Naive thymus-derived CD4-positive, alpha-beta T cell (primary cell): ENCODE data around the gene NT5DC4. TPM values are rescaled to one million over a fixed set of nuclear protein-coding genes. Genes with fewer than 3 reads are reported as not detected.

Experiments used
- ATAC-seq: fragments of 150-1000 bp; cut with Tn5 transposase; 2 replicates; pipeline ENCODE4 v1.10.0; 2021; ENCODE audit warnings: mild to moderate bottlenecking, moderate library complexity
- CTCF ChIA-PET: fragments of 350-600 bp; sonication (Branson Sonifier 250); formaldehyde crosslinking; loops from one replicate; lab custom pipeline; 2021; ENCODE audit warnings: antibody characterized with exemption; lab: Charles Lee
- POLR2A ChIA-PET: fragments of 350-600 bp; sonication (Branson Sonifier 250); formaldehyde crosslinking; loops from one replicate; lab custom pipeline; 2021; ENCODE audit warnings: antibody characterized with exemption, inconsistent platforms; lab: Charles Lee
- DNase-seq, 9 donors: peaks; one replicate each; pipeline versions ENCODE4 v3.0.0 to v3.0.0-alpha.2; 2020 to 2022; ENCODE audit warnings: mixed read lengths in 1 of 9
- H3K27ac ChIP-seq: one replicate; pipeline ENCODE4 v1.7.0; 2013; ENCODE audit warnings: mild to moderate bottlenecking, low read depth, low read length, moderate library complexity
- H3K27me3 ChIP-seq, 2 donors: one replicate each; pipeline ENCODE4 v1.7.0; 2013; ENCODE audit warnings: low read length in 2 of 2, mild to moderate bottlenecking in 2 of 2, moderate library complexity in 2 of 2; ENCODE audit not compliant: control insufficient read depth in 2 of 2, insufficient read depth in 2 of 2
- H3K36me3 ChIP-seq, 3 experiments: 1 replicate in 2 of 3; 2 replicates in 1 of 3; pipeline ENCODE4 v1.7.0; 2013; ENCODE audit warnings: low read length in 3 of 3, mild to moderate bottlenecking in 3 of 3, moderate library complexity in 1 of 3; ENCODE audit not compliant: insufficient read depth in 3 of 3, control insufficient read depth in 2 of 3
- H3K4me1 ChIP-seq, 2 donors: one replicate each; pipeline ENCODE4 v1.7.0; 2013; ENCODE audit warnings: low read length in 2 of 2, mild to moderate bottlenecking in 2 of 2, moderate library complexity in 1 of 2; ENCODE audit not compliant: control insufficient read depth in 2 of 2, insufficient read depth in 2 of 2
- H3K4me3 ChIP-seq: 2 replicates; pipeline ENCODE4 v1.7.0; 2013; ENCODE audit warnings: mild to moderate bottlenecking, low read length
- H3K9me3 ChIP-seq, 3 experiments: 1 replicate in 2 of 3; 2 replicates in 1 of 3; pipeline ENCODE4 v1.7.0; 2013; ENCODE audit warnings: low read length in 3 of 3; ENCODE audit not compliant: control insufficient read depth in 2 of 3
- H3K27ac Mint-ChIP-seq, 9 donors: one replicate each; pipeline ENCODE4 v1.8.0; 2020 to 2022; ENCODE audit warnings: mixed read lengths in 9 of 9, mild to moderate bottlenecking in 8 of 9, moderate library complexity in 5 of 9, inconsistent platforms in 2 of 9
- H3K27me3 Mint-ChIP-seq, 5 donors: one replicate each; pipeline ENCODE4 v1.8.0; 2021 to 2022; ENCODE audit warnings: mixed read lengths in 5 of 5, mild to moderate bottlenecking in 1 of 5
- H3K36me3 Mint-ChIP-seq, 5 donors: one replicate each; pipeline ENCODE4 v1.8.0; 2020 to 2022; ENCODE audit warnings: mixed read lengths in 5 of 5, mild to moderate bottlenecking in 3 of 5, inconsistent platforms in 1 of 5
- H3K4me1 Mint-ChIP-seq, 7 donors: one replicate each; pipeline ENCODE4 v1.8.0; 2020 to 2022; ENCODE audit warnings: mixed read lengths in 7 of 7, mild to moderate bottlenecking in 3 of 7, inconsistent platforms in 1 of 7
- H3K4me3 Mint-ChIP-seq, 10 donors: one replicate each; pipeline ENCODE4 v1.8.0; 2020 to 2022; ENCODE audit warnings: mild to moderate bottlenecking in 10 of 10, mixed read lengths in 10 of 10, moderate library complexity in 6 of 10, inconsistent platforms in 2 of 10
- H3K9me3 Mint-ChIP-seq, 11 donors: one replicate each; pipeline ENCODE4 v1.8.0; 2020 to 2022; ENCODE audit warnings: mixed read lengths in 11 of 11, mild to moderate bottlenecking in 4 of 11, inconsistent platforms in 1 of 11, moderate library complexity in 1 of 11
- intact Hi-C, 2 donors: fragments of 100-400 bp; cut with micrococcal nuclease; formaldehyde crosslinking; loops; one replicate each; pipeline ENCODE4 v1.15.1; 2023
- polyA plus RNA-seq, 2 donors: library from polyadenylated mRNA; unstranded; fragments of 300-500 nt; fragmentation: Illumina TruSeq; gene quantifications; one replicate each; pipeline ENCODE4 v1.2.3, GENCODE V29; 2021
- total RNA-seq, 6 experiments: library from RNA in 5 of 6; stranded (reverse) in 5 of 6; gene quantifications; 1 replicate in 5 of 6; 2 replicates in 1 of 6; pipeline ENCODE4 v1.2.3 and lab custom pipeline; 2021 to 2026

The NT5DC4 gene
- total and polyA plus RNA-seq, 7 experiments from 2014 or later: 0.56 TPM; not detected in 6

DNA sequence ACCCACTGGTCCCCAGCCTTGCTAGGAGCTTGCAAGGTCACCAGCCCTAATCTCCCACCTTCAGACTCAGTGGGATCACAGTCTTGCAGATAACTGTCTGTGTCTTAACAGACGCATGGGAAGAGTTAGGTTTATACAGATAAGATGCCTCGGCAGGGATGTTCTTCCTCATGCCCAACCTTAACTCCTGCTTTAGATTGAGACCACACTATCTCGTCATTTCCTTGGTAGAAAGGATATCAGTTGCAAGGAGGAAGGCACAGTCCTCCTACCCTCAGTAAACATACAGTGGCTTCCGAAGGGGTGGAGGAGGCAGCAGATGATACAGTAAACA, 7.2 kb downstream of the NT5DC4 start:
- POLR2A ChIA-PET: no interaction called here
- Mint-ChIP-seq H3K27ac (peak overlapping the region in 1 of 9 donors; percentile 10), H3K4me1 (peaks cover 0 to 30% (median 0%) of the 10 kb centered on the region in 7 donors), H3K27me3 (peaks cover 0 to 2% (median 0%) of the 10 kb centered on the region in 5 donors), H3K36me3 (no peaks in the 10 kb centered on the region), H3K9me3 (no peaks in the 10 kb centered on the region), H3K4me3 (no peak overlapping the region)
- no peaks in the 10 kb centered on the region for H3K9me3 ChIP-seq
- H3K36me3 ChIP-seq: no peaks in the 10 kb centered on the region
- no peak overlapping the region for H3K4me3 ChIP-seq
- no peaks in the 10 kb centered on the region for H3K4me1 ChIP-seq
- no peak overlapping the region for H3K27ac ChIP-seq
- H3K27me3 ChIP-seq: no peaks in the 10 kb centered on the region
- CTCF ChIA-PET: interaction anchor here (1.0 to 5.0 kb wide), 5 partner anchors 36 to 127 kb away, joined by 3 to 57 read pairs (median 33); no protein-coding TSS in a partner anchor
- intact Hi-C loops: loop anchor here in 1 of 2 donors (5.0 kb wide), 1 partner anchor 146 kb away; the partner anchor contains the start of gene CHCHD5
- no peak for ATAC-seq
- DNase-seq: no peak

DNA sequence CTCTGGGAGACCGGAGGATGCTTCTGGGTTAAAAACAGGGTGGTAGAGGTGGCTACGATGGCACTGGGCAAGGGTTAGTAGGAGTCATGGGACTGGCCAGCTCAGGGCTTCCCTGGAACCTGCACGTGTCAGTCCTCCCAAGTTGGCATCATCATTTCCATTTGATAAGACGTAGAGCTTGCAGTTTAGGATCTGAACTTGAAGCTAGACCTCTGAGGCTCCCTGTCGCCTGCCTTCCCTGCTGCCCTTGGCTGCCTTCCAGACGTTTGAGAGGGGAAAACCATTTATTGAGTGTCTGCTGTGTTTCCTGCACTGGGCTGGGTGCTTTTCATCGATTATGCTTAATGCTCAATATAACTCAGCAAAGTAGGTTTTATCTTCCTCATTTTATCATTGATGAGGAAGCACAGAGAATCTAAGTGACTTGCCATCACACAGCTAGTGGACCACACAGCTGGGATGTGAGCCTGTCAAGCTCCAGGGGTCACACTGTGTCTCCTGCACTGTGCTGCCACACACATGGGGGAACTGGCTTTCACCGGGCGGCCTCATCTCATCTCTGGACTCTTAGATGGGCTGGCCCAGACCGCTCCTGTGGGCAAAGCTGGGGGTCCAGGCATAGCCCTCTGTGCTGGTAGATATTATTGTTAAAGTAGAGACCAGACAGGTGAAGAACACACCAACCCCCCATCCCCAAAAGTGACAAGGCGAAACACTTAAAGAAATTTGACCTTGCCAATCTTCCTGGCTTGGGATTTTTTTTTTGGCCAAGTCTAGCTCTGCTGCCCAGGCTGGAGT, 7.8 kb downstream of the NT5DC4 start:
- H3K27ac ChIP-seq: no peak overlapping the region
- DNase-seq: no peak
- no peak overlapping the region for H3K4me3 Mint-ChIP-seq
- ATAC-seq: no peak
- H3K36me3 Mint-ChIP-seq: no peaks in the 10 kb centered on the region
- H3K36me3 ChIP-seq: no peaks in the 10 kb centered on the region
- intact Hi-C loops: loop anchor here in 1 of 2 donors (5.0 kb wide), 1 partner anchor 146 kb away; the partner anchor contains the start of gene CHCHD5
- peaks cover 0 to 30% (median 0%) of the 10 kb centered on the region in 7 donors for H3K4me1 Mint-ChIP-seq
- H3K4me3 ChIP-seq: no peak overlapping the region
- no peaks in the 10 kb centered on the region for H3K9me3 ChIP-seq
- no peaks in the 10 kb centered on the region for H3K4me1 ChIP-seq
- H3K9me3 Mint-ChIP-seq: no peaks in the 10 kb centered on the region
- H3K27me3 ChIP-seq: no peaks in the 10 kb centered on the region
- H3K27me3 Mint-ChIP-seq: peaks cover 0 to 2% (median 0%) of the 10 kb centered on the region in 5 donors
- ChIA-PET CTCF (interaction anchor here (1.0 to 5.0 kb wide), 5 partner anchors 37 to 128 kb away, joined by 3 to 57 read pairs (median 33); no protein-coding TSS in a partner anchor), POLR2A (interaction anchor here (0.6 kb wide), 1 partner anchor 342 kb away, joined by 3 read pairs; no protein-coding TSS in a partner anchor)
- peak overlapping the region in 1 of 9 donors; percentile 10 for H3K27ac Mint-ChIP-seq

DNA sequence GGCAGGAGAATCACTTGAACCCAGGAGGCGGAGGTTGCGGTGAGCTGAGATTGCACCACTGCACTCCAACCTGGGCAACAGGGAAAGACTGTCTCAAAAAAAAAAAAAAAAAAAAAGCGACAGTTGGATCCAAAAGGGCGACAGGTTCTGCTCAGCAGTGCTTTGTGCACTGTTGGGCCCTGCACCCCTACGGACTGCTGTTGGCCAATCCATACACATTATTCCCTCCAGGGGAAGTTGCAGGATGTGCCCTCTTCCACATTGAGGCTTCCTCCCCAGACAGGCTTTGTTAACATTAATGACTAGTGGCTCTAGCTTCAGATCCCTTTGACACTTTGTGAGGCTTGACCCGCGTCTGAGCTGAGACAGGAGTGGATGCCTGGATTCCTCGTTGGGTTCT, 9.4 kb downstream of the NT5DC4 start:
- Histone ChIP-seq H3K27me3 (no peaks in the 10 kb centered on the region), H3K4me3 (no peak overlapping the region), H3K9me3 (no peaks in the 10 kb centered on the region), H3K27ac (no peak overlapping the region), H3K36me3 (no peaks in the 10 kb centered on the region), H3K4me1 (no peaks in the 10 kb centered on the region)
- POLR2A ChIA-PET: no interaction called here
- Mint-ChIP-seq H3K4me3 (no peak overlapping the region), H3K27me3 (peaks cover 0 to 2% (median 0%) of the 10 kb centered on the region in 5 donors), H3K9me3 (no peaks in the 10 kb centered on the region), H3K36me3 (no peaks in the 10 kb centered on the region), H3K4me1 (peaks cover 0 to 26% (median 0%) of the 10 kb centered on the region in 7 donors), H3K27ac (no peak overlapping the region)
- CTCF ChIA-PET: interaction anchor here (0.7 to 0.9 kb wide), 2 partner anchors 56 to 132 kb away, joined by 3 read pairs; no protein-coding TSS in a partner anchor
- DNase-seq (no peak), ATAC-seq (no peak)
- intact Hi-C loops: no loop called here

DNA sequence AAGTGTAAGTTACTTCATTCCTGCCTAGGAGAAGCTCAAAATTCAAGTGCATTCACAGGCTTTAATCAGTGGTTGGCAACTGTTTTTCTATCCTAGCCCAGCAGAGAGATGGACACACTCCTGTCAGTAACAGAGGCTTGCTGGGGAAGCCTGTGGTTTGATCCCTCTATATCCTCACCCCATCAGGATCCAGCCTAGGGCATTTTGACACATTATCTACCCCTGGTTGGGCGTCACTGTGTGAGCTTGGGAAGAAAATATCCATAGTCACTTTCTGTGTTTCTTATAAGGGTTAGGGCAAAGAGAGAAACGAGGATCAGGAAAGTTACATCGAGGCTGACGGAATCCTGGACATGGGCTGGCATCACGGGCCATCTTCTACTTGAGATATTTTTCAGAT, 10.0 kb downstream of the NT5DC4 start:
- no peak overlapping the region for H3K4me3 ChIP-seq
- intact Hi-C loops: no loop called here
- ChIA-PET CTCF (interaction anchor here (0.6 to 0.9 kb wide), 3 partner anchors 57 to 370 kb away, joined by 3 read pairs; no protein-coding TSS in a partner anchor), POLR2A (no interaction called here)
- no peak overlapping the region for H3K4me3 Mint-ChIP-seq
- no peak for DNase-seq
- H3K36me3 ChIP-seq: no peaks in the 10 kb centered on the region
- ATAC-seq: no peak
- H3K9me3 Mint-ChIP-seq: no peaks in the 10 kb centered on the region
- no peaks in the 10 kb centered on the region for H3K4me1 ChIP-seq
- peaks cover 0 to 2% (median 0%) of the 10 kb centered on the region in 5 donors for H3K27me3 Mint-ChIP-seq
- no peak overlapping the region for H3K27ac ChIP-seq
- H3K4me1 Mint-ChIP-seq: peaks cover 0 to 25% (median 0%) of the 10 kb centered on the region in 7 donors
- no peaks in the 10 kb centered on the region for H3K9me3 ChIP-seq
- no peak overlapping the region for H3K27ac Mint-ChIP-seq
- peaks cover 0 to 3% (median 0%) of the 10 kb centered on the region in 5 donors for H3K36me3 Mint-ChIP-seq
- H3K27me3 ChIP-seq: no peaks in the 10 kb centered on the region

DNA sequence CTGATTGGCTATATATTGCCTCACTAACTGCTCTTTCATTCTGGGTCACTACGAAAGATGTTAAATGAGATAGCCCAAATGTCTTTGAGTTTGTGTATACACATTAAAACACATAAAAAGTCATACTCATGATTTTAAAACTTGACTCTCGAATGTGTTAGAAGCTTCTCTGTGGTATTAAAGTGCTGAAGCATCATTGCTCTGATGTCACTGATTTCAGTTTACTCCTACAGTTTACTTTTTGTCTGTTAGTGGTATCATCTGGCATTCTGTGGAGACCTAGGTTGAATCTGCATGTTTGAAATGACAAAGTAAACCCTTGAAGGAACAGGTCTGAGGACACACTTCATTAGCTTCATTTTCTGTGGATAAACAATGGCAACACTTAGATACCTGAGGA, 10.7 kb downstream of the NT5DC4 start:
- CTCF ChIA-PET: no interaction called here
- Mint-ChIP-seq H3K4me1 (peaks cover 0 to 20% (median 0%) of the 10 kb centered on the region in 7 donors), H3K36me3 (peaks cover 0 to 3% (median 0%) of the 10 kb centered on the region in 5 donors)

DNA sequence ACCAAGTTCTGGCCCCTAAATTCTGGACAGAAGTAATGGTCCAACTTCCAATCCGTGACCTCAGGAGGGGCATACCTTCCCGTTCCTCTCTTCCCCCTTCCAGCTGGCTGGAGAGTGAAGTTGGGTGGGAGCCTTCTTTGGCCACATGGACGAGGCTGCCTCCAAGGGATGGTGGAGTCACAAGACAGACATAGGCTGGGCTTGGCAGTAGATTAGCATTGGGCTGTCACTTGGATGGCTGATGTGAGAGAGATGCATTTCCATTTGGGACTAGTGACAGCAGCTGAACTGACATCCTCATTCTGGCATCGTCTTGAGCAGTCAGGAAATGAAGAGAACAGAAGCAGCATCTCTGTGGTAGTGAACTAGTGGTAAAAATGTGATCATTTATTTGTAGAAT, 12.6 kb downstream of the NT5DC4 start:
- no peaks in the 10 kb centered on the region for H3K27me3 Mint-ChIP-seq
- H3K9me3 ChIP-seq: no peaks in the 10 kb centered on the region
- CTCF ChIA-PET: interaction anchor here (0.9 kb wide), 1 partner anchor 135 kb away, joined by 3 read pairs; no protein-coding TSS in a partner anchor
- ATAC-seq (no peak), DNase-seq (no peak)
- no peaks in the 10 kb centered on the region for H3K9me3 Mint-ChIP-seq
- H3K27me3 ChIP-seq: no peaks in the 10 kb centered on the region
- no peak overlapping the region for H3K27ac Mint-ChIP-seq
- no peaks in the 10 kb centered on the region for H3K36me3 ChIP-seq
- H3K4me3 Mint-ChIP-seq: no peak overlapping the region
- H3K4me1 ChIP-seq: no peaks in the 10 kb centered on the region
- intact Hi-C loops: no loop called here
- H3K27ac ChIP-seq: no peak overlapping the region
- no peak overlapping the region for H3K4me3 ChIP-seq
- peaks cover 0 to 5% (median 0%) of the 10 kb centered on the region in 7 donors for H3K4me1 Mint-ChIP-seq
- POLR2A ChIA-PET: interaction anchor here (0.6 kb wide), 1 partner anchor 19 kb away, joined by 3 read pairs; no protein-coding TSS in a partner anchor
- peaks cover 0 to 3% (median 0%) of the 10 kb centered on the region in 5 donors for H3K36me3 Mint-ChIP-seq

More for the DNA sequence above, 10.7 kb downstream of the NT5DC4 start:
- POLR2A ChIA-PET: no interaction called here
- DNase-seq (no peak), ATAC-seq (no peak)
- Mint-ChIP-seq H3K27ac (no peak overlapping the region), H3K9me3 (no peaks in the 10 kb centered on the region), H3K27me3 (peaks cover 0 to 2% (median 0%) of the 10 kb centered on the region in 5 donors), H3K4me3 (no peak overlapping the region)
- Histone ChIP-seq H3K27me3 (no peaks in the 10 kb centered on the region), H3K36me3 (no peaks in the 10 kb centered on the region), H3K9me3 (no peaks in the 10 kb centered on the region), H3K27ac (no peak overlapping the region), H3K4me3 (no peak overlapping the region), H3K4me1 (no peaks in the 10 kb centered on the region)
- intact Hi-C loops: no loop called here
